Loucy (cell line): ENCODE measurements around the gene PI3.

Experiments used
- H2AFZ ChIP-seq: fragments of 200-600 bp; sonication (generic); 2 replicates; pipeline ENCODE4 v1.6.0; 2016; ENCODE audit warnings: antibody characterized with exemption, mild to moderate bottlenecking, low read length, moderate library complexity
- H3F3A ChIP-seq: fragments of 200-600 bp; 2 replicates; pipeline ENCODE4 v1.6.0; 2016; ENCODE audit warnings: antibody characterized with exemption, low read depth, mild to moderate bottlenecking
- H3K27me3 ChIP-seq: fragments of 200-600 bp; sonication (generic); 2 replicates; pipeline ENCODE4 v1.6.1; 2014; ENCODE audit warnings: low read length, mild to moderate bottlenecking; ENCODE audit not compliant: insufficient read depth, poor library complexity, severe bottlenecking
- H3K36me3 ChIP-seq: fragments of 200-600 bp; sonication (generic); 2 replicates; pipeline ENCODE4 v1.6.1; 2016; ENCODE audit warnings: low read length; ENCODE audit not compliant: insufficient read depth
- H3K4me1 ChIP-seq: fragments of 200-600 bp; sonication (generic); 2 replicates; pipeline ENCODE4 v1.5.1; 2014; ENCODE audit warnings: low read length, mild to moderate bottlenecking; ENCODE audit not compliant: insufficient read depth, poor library complexity, severe bottlenecking
- H3K4me2 ChIP-seq: fragments of 200-600 bp; sonication (generic); 2 replicates; pipeline ENCODE4 v1.6.0; 2014; ENCODE audit warnings: antibody characterized with exemption, low read length, low read depth, mild to moderate bottlenecking; ENCODE audit not compliant: poor library complexity, severe bottlenecking
- H3K4me3 ChIP-seq: fragments of 200-600 bp; sonication (generic); 2 replicates; pipeline ENCODE4 v1.5.1; 2014; ENCODE audit warnings: low read length, mild to moderate bottlenecking, mixed read lengths; ENCODE audit not compliant: poor library complexity, severe bottlenecking
- H3K79me2 ChIP-seq: fragments of 200-600 bp; sonication (generic); 2 replicates; pipeline ENCODE4 v1.6.1; 2014; ENCODE audit warnings: low read length; ENCODE audit not compliant: insufficient read depth
- H3K9ac ChIP-seq: fragments of 200-600 bp; sonication (generic); 2 replicates; pipeline ENCODE4 v1.6.0; 2014; ENCODE audit warnings: mild to moderate bottlenecking, low read depth, low read length, moderate library complexity; ENCODE audit not compliant: poor library complexity, severe bottlenecking
- H3K9me2 ChIP-seq: fragments of 200-600 bp; sonication (generic); replicated peaks from 2 replicates; pipeline ENCODE4 v1.6.1; 2016; ENCODE audit warnings: low read depth, low read length, mixed read lengths
- H3K9me3 ChIP-seq: fragments of 200-600 bp; sonication (generic); 2 replicates; pipeline ENCODE4 v1.6.1; 2014; ENCODE audit warnings: mild to moderate bottlenecking, antibody characterized with exemption, low read length, low read depth; ENCODE audit not compliant: insufficient read depth
- H4K20me1 ChIP-seq: fragments of 200-600 bp; sonication (generic); 2 replicates; pipeline ENCODE4 v1.6.0; 2014; ENCODE audit warnings: antibody characterized with exemption, low read length, mild to moderate bottlenecking; ENCODE audit not compliant: insufficient read depth, poor library complexity, severe bottlenecking
- CTCF ChIP-seq: fragments of 200-600 bp; sonication (generic); conservative IDR thresholded peaks from 2 replicates; pipeline ENCODE4 v1.5.1; 2014; ENCODE audit warnings: mild to moderate bottlenecking, antibody characterized with exemption, low read length
- EZH2phosphoT487 ChIP-seq: fragments of 200-600 bp; IDR thresholded peaks from 2 replicates; pipeline ENCODE4 v1.6.1; 2018; ENCODE audit warnings: antibody characterized with exemption, mild to moderate bottlenecking, moderate library complexity, borderline replicate concordance

Gene PI3

GRCh38 chr20:45206725-45207124 lies 32.0 kb downstream of the PI3 start, which contains the start of gene SEMG1:
Gene SEMG1, plus strand, starts transcription at chr20:45207033. Its CDS starts 21 bp downstream, at chr20:45207054.
- no peaks in the 10 kb centered on the region for H3K9me2 ChIP-seq
- no peak within 1 kb of the TSS for H3K9ac ChIP-seq
- no peaks in the 10 kb centered on the region for H4K20me1 ChIP-seq
- no peaks in the 10 kb centered on the region for H3K27me3 ChIP-seq
- H3K4me3 ChIP-seq, result no peak within 1 kb of the TSS
- H3K4me1 ChIP-seq, result no peaks in the 10 kb centered on the region
- no peak for TF ChIP-seq EZH2phosphoT487
- H3K79me2 ChIP-seq, result no peaks in the 10 kb centered on the region
- no peaks in the 10 kb centered on the region for H3K9me3 ChIP-seq
- no peak within 1 kb of the TSS for H2AFZ ChIP-seq
- H3F3A ChIP-seq, result no peaks in the 10 kb centered on the region
- no peaks in the 10 kb centered on the region for H3K36me3 ChIP-seq
- H3K4me2 ChIP-seq, result no peak within 1 kb of the TSS

GRCh38 chr20:45209924-45210323 lies 35.2 kb downstream of the PI3 start:
- H3F3A ChIP-seq, result no peaks in the 10 kb centered on the region
- H3K27me3 ChIP-seq, result no peaks in the 10 kb centered on the region
- no peak overlapping the region for H3K9ac ChIP-seq
- H3K9me3 ChIP-seq, result no peaks in the 10 kb centered on the region
- no peak overlapping the region for H2AFZ ChIP-seq
- no peaks in the 10 kb centered on the region for H3K79me2 ChIP-seq
- H4K20me1 ChIP-seq, result no peaks in the 10 kb centered on the region
- H3K4me3 ChIP-seq, result no peak overlapping the region
- no peak overlapping the region for H3K4me2 ChIP-seq
- H3K36me3 ChIP-seq, result no peaks in the 10 kb centered on the region
- TF ChIP-seq EZH2phosphoT487 (no peak), CTCF (no peak)
- no peaks in the 10 kb centered on the region for H3K4me1 ChIP-seq
- H3K9me2 ChIP-seq, result no peaks in the 10 kb centered on the region

GRCh38 chr20:45211569-45212474 lies 37.1 kb downstream of the PI3 start:
- no peaks in the 10 kb centered on the region for H3K27me3 ChIP-seq
- no peak for TF ChIP-seq EZH2phosphoT487
- no peak for TF ChIP-seq CTCF
- no peaks in the 10 kb centered on the region for H3K36me3 ChIP-seq
- H3K4me1 ChIP-seq, result no peaks in the 10 kb centered on the region
- H3K4me3 ChIP-seq, result no peak overlapping the region
- H2AFZ ChIP-seq, result no peak overlapping the region
- H3K9ac ChIP-seq, result no peak overlapping the region
- no peaks in the 10 kb centered on the region for H4K20me1 ChIP-seq
- H3K9me3 ChIP-seq, result no peaks in the 10 kb centered on the region
- no peaks in the 10 kb centered on the region for H3K79me2 ChIP-seq
- no peaks in the 10 kb centered on the region for H3F3A ChIP-seq
- no peaks in the 10 kb centered on the region for H3K9me2 ChIP-seq
- no peak overlapping the region for H3K4me2 ChIP-seq
